PFSK-1 (cell line): ENCODE results near the gene SP6.

Experiments used
- SIN3A ChIP-seq: IDR thresholded peaks from 2 replicates; pipeline ENCODE4 v1.6.1; 2012; ENCODE audit warnings: mild to moderate bottlenecking, low read length, moderate library complexity, borderline replicate concordance; ENCODE audit not compliant: insufficient read depth
- TAF1 ChIP-seq: IDR thresholded peaks from 2 replicates; pipeline ENCODE4 v1.6.1; 2012; ENCODE audit warnings: low read length, control low read depth, borderline replicate concordance; ENCODE audit not compliant: insufficient read depth
- TF ChIP-seq, protein P1 (sequence below), 2 experiments: IDR thresholded peaks; 2 replicates each; pipeline versions ENCODE4 v1.6.1 to v1.8.0; 2011 to 2012; ENCODE audit warnings: low read depth in 2 of 2, low read length in 2 of 2, control low read depth in 1 of 2, inconsistent platforms in 1 of 2, mild to moderate bottlenecking in 1 of 2, moderate library complexity in 1 of 2; ENCODE audit not compliant: insufficient read depth in 1 of 2

DNA sequence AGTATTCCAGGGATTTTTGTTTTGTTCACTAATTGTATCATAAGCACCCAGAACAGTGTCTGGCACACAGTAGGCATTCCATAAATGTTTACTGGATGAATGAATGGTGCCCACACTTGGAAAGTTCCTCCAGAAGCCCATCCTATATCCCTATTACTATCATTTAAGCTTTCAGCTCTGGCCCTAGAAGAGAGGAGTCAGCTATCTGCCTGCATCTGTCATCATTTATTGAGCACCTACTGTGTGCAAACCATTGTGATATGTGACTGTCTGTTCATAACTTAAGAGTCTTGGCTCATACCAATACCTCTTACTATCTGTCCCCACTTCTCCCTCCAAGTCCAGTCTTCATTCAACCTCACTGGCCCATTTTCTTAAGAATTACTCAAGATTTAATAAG lies 20.1 kb upstream of the SP6 start:
- no peak for TF ChIP-seq TAF1
- TF ChIP-seq, protein P1, sequence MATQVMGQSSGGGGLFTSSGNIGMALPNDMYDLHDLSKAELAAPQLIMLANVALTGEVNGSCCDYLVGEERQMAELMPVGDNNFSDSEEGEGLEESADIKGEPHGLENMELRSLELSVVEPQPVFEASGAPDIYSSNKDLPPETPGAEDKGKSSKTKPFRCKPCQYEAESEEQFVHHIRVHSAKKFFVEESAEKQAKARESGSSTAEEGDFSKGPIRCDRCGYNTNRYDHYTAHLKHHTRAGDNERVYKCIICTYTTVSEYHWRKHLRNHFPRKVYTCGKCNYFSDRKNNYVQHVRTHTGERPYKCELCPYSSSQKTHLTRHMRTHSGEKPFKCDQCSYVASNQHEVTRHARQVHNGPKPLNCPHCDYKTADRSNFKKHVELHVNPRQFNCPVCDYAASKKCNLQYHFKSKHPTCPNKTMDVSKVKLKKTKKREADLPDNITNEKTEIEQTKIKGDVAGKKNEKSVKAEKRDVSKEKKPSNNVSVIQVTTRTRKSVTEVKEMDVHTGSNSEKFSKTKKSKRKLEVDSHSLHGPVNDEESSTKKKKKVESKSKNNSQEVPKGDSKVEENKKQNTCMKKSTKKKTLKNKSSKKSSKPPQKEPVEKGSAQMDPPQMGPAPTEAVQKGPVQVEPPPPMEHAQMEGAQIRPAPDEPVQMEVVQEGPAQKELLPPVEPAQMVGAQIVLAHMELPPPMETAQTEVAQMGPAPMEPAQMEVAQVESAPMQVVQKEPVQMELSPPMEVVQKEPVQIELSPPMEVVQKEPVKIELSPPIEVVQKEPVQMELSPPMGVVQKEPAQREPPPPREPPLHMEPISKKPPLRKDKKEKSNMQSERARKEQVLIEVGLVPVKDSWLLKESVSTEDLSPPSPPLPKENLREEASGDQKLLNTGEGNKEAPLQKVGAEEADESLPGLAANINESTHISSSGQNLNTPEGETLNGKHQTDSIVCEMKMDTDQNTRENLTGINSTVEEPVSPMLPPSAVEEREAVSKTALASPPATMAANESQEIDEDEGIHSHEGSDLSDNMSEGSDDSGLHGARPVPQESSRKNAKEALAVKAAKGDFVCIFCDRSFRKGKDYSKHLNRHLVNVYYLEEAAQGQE (IDR thresholded peaks at IDR 0.05; ENCODE audit: insufficient read depth in 1 of 2, low read depth in 2 of 2, low read length in 2 of 2), result no peak
- no peak for TF ChIP-seq SIN3A
